WERI-Rb-1 (cell line): ENCODE data around the gene CACNA2D4.
A peak's percentile ranks its signal among the peaks of the same experiment; 100 is the strongest.

Experiments used
- DNase-seq: peaks from one replicate; pipeline ENCODE4 v3.0.0-alpha.2; 2020
- H3K27ac ChIP-seq: fragments of 250-450 bp; sonication (Bioruptor Pico); 2 replicates; pipeline ENCODE4 v1.5.1; 2020; ENCODE audit warnings: mild to moderate bottlenecking, moderate library complexity
- H3K27me3 ChIP-seq: fragments of 250-450 bp; sonication (Bioruptor Pico); 2 replicates; pipeline ENCODE4 v1.5.1; 2021; ENCODE audit warnings: mild to moderate bottlenecking, low read depth, moderate library complexity; ENCODE audit not compliant: insufficient read depth, severe bottlenecking
- H3K36me3 ChIP-seq: fragments of 250-450 bp; sonication (Bioruptor Pico); 2 replicates; pipeline ENCODE4 v1.5.1; 2020; ENCODE audit warnings: mild to moderate bottlenecking, moderate library complexity
- H3K4me3 ChIP-seq: 2 replicates; pipeline ENCODE4 v1.5.1; 2011; ENCODE audit warnings: low read depth, mild to moderate bottlenecking, control low read depth, low read length
- H3K9me3 ChIP-seq: fragments of 250-450 bp; sonication (Bioruptor Pico); 2 replicates; pipeline ENCODE4 v1.5.1; 2021; ENCODE audit warnings: mild to moderate bottlenecking, moderate library complexity; ENCODE audit not compliant: severe bottlenecking
- TF ChIP-seq, protein P1 (sequence below): IDR thresholded peaks from 2 replicates; pipeline ENCODE4 v1.5.1; 2011; ENCODE audit warnings: low read depth, mild to moderate bottlenecking, control low read depth, inconsistent platforms, low read length

CACNA2D4 gene

GRCh38 chr12:1793426-1794210 lies 124.8 kb downstream of the CACNA2D4 start:
- no peak for DNase-seq
- TF ChIP-seq, protein P1, sequence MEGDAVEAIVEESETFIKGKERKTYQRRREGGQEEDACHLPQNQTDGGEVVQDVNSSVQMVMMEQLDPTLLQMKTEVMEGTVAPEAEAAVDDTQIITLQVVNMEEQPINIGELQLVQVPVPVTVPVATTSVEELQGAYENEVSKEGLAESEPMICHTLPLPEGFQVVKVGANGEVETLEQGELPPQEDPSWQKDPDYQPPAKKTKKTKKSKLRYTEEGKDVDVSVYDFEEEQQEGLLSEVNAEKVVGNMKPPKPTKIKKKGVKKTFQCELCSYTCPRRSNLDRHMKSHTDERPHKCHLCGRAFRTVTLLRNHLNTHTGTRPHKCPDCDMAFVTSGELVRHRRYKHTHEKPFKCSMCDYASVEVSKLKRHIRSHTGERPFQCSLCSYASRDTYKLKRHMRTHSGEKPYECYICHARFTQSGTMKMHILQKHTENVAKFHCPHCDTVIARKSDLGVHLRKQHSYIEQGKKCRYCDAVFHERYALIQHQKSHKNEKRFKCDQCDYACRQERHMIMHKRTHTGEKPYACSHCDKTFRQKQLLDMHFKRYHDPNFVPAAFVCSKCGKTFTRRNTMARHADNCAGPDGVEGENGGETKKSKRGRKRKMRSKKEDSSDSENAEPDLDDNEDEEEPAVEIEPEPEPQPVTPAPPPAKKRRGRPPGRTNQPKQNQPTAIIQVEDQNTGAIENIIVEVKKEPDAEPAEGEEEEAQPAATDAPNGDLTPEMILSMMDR = no peak
- H3K27me3 ChIP-seq = no peaks in the 10 kb centered on the region
- H3K4me3 ChIP-seq = no peak overlapping the region
- no peaks in the 10 kb centered on the region for H3K9me3 ChIP-seq
- H3K36me3 ChIP-seq = no peaks in the 10 kb centered on the region
- no peak overlapping the region for H3K27ac ChIP-seq

- H3K36me3 ChIP-seq = peaks cover 3% of the 10 kb centered on the region; the same call in 1 of the 2 replicates
- H3K27ac ChIP-seq = no peak overlapping the region
- no peaks in the 10 kb centered on the region for H3K9me3 ChIP-seq
- no peak overlapping the region for H3K4me3 ChIP-seq
- no peaks in the 10 kb centered on the region for H3K27me3 ChIP-seq
- DNase-seq = no peak
- TF ChIP-seq, protein P1 = no peak
Observed at GRCh38 chr12:1792406-1792805, 126.0 kb downstream of the CACNA2D4 start.

- Histone ChIP-seq H3K9me3 (no peaks in the 10 kb centered on the region), H3K4me3 (no peak overlapping the region), H3K27ac (no peak overlapping the region), H3K27me3 (no peaks in the 10 kb centered on the region), H3K36me3 (peaks cover 11% of the 10 kb centered on the region)
- TF ChIP-seq, protein P1 = peak; percentile 69
- peak; percentile 56 for DNase-seq
Observed at GRCh38 chr12:1791104-1791841, 127.2 kb downstream of the CACNA2D4 start.

GRCh38 chr12:1790444-1790843 lies 128.0 kb downstream of the CACNA2D4 start:
- DNase-seq = no peak
- Histone ChIP-seq H3K4me3 (no peak overlapping the region), H3K27ac (no peak overlapping the region), H3K27me3 (no peaks in the 10 kb centered on the region), H3K36me3 (peaks cover 18% of the 10 kb centered on the region), H3K9me3 (no peaks in the 10 kb centered on the region)
- TF ChIP-seq, protein P1 = no peak

GRCh38 chr12:1787714-1788113 lies 130.7 kb downstream of the CACNA2D4 start:
- Histone ChIP-seq H3K27ac (no peak overlapping the region), H3K4me3 (no peak overlapping the region), H3K27me3 (no peaks in the 10 kb centered on the region), H3K9me3 (no peaks in the 10 kb centered on the region), H3K36me3 (peaks cover 32% of the 10 kb centered on the region)
- no peak for DNase-seq
- TF ChIP-seq, protein P1 = no peak
